Keratinocyte (primary cell): ENCODE data around the gene CCDC92B. TPM values are rescaled to one million over a fixed set of nuclear protein-coding genes. Genes with fewer than 3 reads are reported as not detected.

Experiments
- polyA plus RNA-seq, 5 experiments: library from polyadenylated mRNA; depleted of rRNA in 3 of 5; stranded (reverse) in 3 of 5; stranded (forward) in 1 of 5; unstranded in 1 of 5; fragments of >200 nt; gene quantifications; 1 replicate in 1 of 5; 2 replicates in 3 of 5; 3 replicates in 1 of 5; pipeline versions ENCODE4 v1.2.1 to v1.2.3, GENCODE V29; 2011 to 2012; ENCODE audit warnings: missing spikeins in 2 of 5, low read depth in 1 of 5, low replicate concordance in 1 of 5
- small RNA-seq, 3 experiments: library from RNA; depleted of rRNA; stranded (forward); fragments of <200 nt; gene quantifications; one replicate each; pipeline ENCODE3, GENCODE V24; 2012; ENCODE audit warnings: low read depth in 3 of 3, low replicate concordance in 1 of 3; ENCODE audit not compliant: insufficient read length in 3 of 3

CCDC92B gene
- polyA plus RNA-seq, 1 donor (not counting 4 experiments of a cell fraction or from before 2014, with no cell fraction given): not detected

Small RNA genes within 50 kb of the gene (small RNA-seq; reads per million reads assigned to genes)
- gene MIR1253 (0 reads per million in 3 experiments), gene MIR6776 (0 to 0.33 (median 0.25) reads per million in 3 experiments), gene RN7SL608P (0 reads per million in 3 experiments), gene hsa-mir-1253 (0 reads per million in 3 experiments)

Other genes starting within 250 kb of the CCDC92B start
- 13.4 to 17.8 TPM (median 16.6 TPM) in 3 replicates for gene METTL16, start 237.8 kb downstream of the CCDC92B start, polyA plus RNA-seq
- 88.6 to 119 TPM (median 96.5 TPM) in 3 replicates for gene PAFAH1B1, start 156.0 kb downstream of the CCDC92B start, polyA plus RNA-seq
- 24.0 to 50.7 TPM (median 31.4 TPM) in 3 replicates for gene CLUH, start 37.9 kb downstream of the CCDC92B start, polyA plus RNA-seq
- gene RAP1GAP2, start 46.8 kb upstream of the CCDC92B start, polyA plus RNA-seq: 11.0 to 15.9 TPM (median 13.6 TPM) in 3 replicates